Stimulated activated CD8-positive, alpha-beta memory T cell treated with anti-CD3 and anti-CD28 coated beads, Interleukin-15, amount 100 ng/mL, for 1 hour (primary cell): ENCODE measurements around the gene PSMG2.

ENCODE experiments used
- DNase-seq: peaks from one replicate; pipeline ENCODE4 v3.0.0-alpha.2; 2020; ENCODE audit warnings: low read depth

Gene PSMG2

GRCh38 chr18:12766986-12767433 is 64.2 kb downstream of the PSMG2 start:
- no peak for DNase-seq

- DNase-seq: no peak
These were observed 64.8 kb downstream of the PSMG2 start for GRCh38 chr18:12767580-12768155.

GRCh38 chr18:12768625-12769024 is 65.8 kb downstream of the PSMG2 start:
- DNase-seq: no peak

- no peak for DNase-seq
These were observed 66.3 kb downstream of the PSMG2 start for GRCh38 chr18:12769136-12769535.

GRCh38 chr18:12769644-12770440 is 67.0 kb downstream of the PSMG2 start:
- DNase-seq: no peak

- no peak for DNase-seq
These were observed 67.8 kb downstream of the PSMG2 start for GRCh38 chr18:12770469-12771219.

GRCh38 chr18:12772111-12772510 is 69.3 kb downstream of the PSMG2 start:
- no peak for DNase-seq

GRCh38 chr18:12773369-12773768 is 70.5 kb downstream of the PSMG2 start:
- DNase-seq: no peak

- DNase-seq: no peak
These were observed 72.1 kb downstream of the PSMG2 start for GRCh38 chr18:12774982-12775381.
